GM12878 (cell line): ENCODE results near the gene ALCAM.

ENCODE experiments used
- BCL11A ChIP-seq: IDR thresholded peaks from 2 replicates; pipeline ENCODE4 v1.6.1; 2011; ENCODE audit warnings: low read depth, low read length
- CHD2 ChIP-seq: IDR thresholded peaks from 2 replicates; pipeline ENCODE4 v1.6.1; 2011; ENCODE audit warnings: low read depth, low read length, improper control_type of control experiment, borderline replicate concordance
- EZH2 ChIP-seq: IDR thresholded peaks from 2 replicates; pipeline ENCODE4 v1.6.1; 2012; ENCODE audit warnings: low read depth, mild to moderate bottlenecking, control low read depth, inconsistent platforms, low read length, borderline replicate concordance; ENCODE audit not compliant: control insufficient read depth
- GABPA ChIP-seq: IDR thresholded peaks from 2 replicates; pipeline ENCODE4 v1.6.1; 2014; ENCODE audit warnings: antibody characterized with exemption, low read depth, mild to moderate bottlenecking, inconsistent platforms
- HCFC1 ChIP-seq: fragments of 150-350 bp; IDR thresholded peaks from 2 replicates; pipeline ENCODE4 v1.6.1; 2014; ENCODE audit warnings: low read length
- HDAC2 ChIP-seq: fragments of 200-600 bp; sonication (generic); IDR thresholded peaks from 2 replicates; pipeline ENCODE4 v1.6.1; 2017
- MYC ChIP-seq: IDR thresholded peaks from 2 replicates; pipeline ENCODE4 v1.6.1; 2011; ENCODE audit warnings: mild to moderate bottlenecking, low read length, moderate library complexity, inconsistent platforms; ENCODE audit not compliant: insufficient read depth, insufficient replicate concordance, insufficient read length, severe bottlenecking
- POLR2A ChIP-seq: IDR thresholded peaks from 2 replicates; pipeline ENCODE4 v1.6.1; 2011; ENCODE audit warnings: low read depth, mild to moderate bottlenecking, low read length
- POLR2AphosphoS5 ChIP-seq: IDR thresholded peaks from 2 replicates; pipeline ENCODE4 v1.6.1; 2011; ENCODE audit warnings: mild to moderate bottlenecking, low read length, inconsistent platforms
- RCOR1 ChIP-seq: conservative IDR thresholded peaks from 2 replicates; pipeline ENCODE4 v1.6.1; 2012; ENCODE audit warnings: low read depth, low read length, improper control_type of control experiment
- SP1 ChIP-seq: IDR thresholded peaks from one replicate; pipeline ENCODE4 v1.6.1; 2011; ENCODE audit warnings: low read depth, low read length
- SREBF1 ChIP-seq: IDR thresholded peaks from 2 replicates; pipeline ENCODE4 v1.6.1; 2012; ENCODE audit warnings: mild to moderate bottlenecking, low read length
- TF ChIP-seq, protein P1 (sequence below), 3 experiments: IDR thresholded peaks in 2 of 3; conservative IDR thresholded peaks in 1 of 3; 2 replicates each; pipeline ENCODE4 v1.5.1; 2011; ENCODE audit warnings: low read depth in 3 of 3, low read length in 3 of 3, mild to moderate bottlenecking in 3 of 3, control low read depth in 2 of 3, moderate library complexity in 2 of 3, inconsistent platforms in 1 of 3, mixed read lengths in 1 of 3; ENCODE audit not compliant: control insufficient read depth in 2 of 3, insufficient read depth in 1 of 3; ENCODE audit errors: extremely low read depth in 1 of 3
- TF ChIP-seq, protein P2 (sequence below): IDR thresholded peaks from 2 replicates; pipeline ENCODE4 v1.6.1; 2012; ENCODE audit warnings: mild to moderate bottlenecking, low read depth, low read length

DNA sequence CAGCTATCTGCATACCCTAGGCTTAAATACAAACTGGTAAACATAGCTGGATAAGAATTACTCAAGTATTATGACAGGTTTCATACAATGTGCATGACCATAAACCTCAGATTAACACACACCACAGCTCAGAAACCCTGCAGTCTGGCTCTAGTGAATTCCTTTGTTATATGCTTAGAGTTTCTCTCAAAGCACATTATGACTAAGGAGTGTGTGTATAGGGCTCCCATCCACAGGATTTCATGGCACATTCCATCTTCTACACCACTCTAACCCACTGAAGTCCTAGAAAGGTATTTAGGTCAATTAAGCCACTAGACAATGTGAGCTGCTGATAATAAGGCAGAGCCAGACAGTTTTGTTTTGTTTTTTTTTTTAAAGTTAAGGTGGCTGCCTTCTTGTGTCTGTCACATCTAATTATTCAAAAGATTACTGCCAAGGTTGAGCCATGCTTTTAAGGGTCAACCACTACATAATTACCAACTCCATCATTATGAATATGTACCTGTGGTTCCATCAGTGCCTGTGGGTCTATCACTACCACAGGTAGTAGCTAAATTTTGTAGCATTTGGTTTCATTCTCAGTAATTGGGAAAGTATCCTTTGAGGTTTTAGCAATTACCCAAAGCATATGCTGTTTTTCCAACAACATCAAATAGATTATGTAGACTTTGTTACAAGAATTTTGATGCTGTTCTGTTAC lies 107.0 kb downstream of the ALCAM start:
- TF ChIP-seq RCOR1 = no peak
- TF ChIP-seq POLR2A = no peak
- no peak for TF ChIP-seq GABPA
- peak; percentile 65; the same call in 1 of the 2 replicates for TF ChIP-seq BCL11A
- no peak for TF ChIP-seq CHD2
- TF ChIP-seq, protein P1, sequence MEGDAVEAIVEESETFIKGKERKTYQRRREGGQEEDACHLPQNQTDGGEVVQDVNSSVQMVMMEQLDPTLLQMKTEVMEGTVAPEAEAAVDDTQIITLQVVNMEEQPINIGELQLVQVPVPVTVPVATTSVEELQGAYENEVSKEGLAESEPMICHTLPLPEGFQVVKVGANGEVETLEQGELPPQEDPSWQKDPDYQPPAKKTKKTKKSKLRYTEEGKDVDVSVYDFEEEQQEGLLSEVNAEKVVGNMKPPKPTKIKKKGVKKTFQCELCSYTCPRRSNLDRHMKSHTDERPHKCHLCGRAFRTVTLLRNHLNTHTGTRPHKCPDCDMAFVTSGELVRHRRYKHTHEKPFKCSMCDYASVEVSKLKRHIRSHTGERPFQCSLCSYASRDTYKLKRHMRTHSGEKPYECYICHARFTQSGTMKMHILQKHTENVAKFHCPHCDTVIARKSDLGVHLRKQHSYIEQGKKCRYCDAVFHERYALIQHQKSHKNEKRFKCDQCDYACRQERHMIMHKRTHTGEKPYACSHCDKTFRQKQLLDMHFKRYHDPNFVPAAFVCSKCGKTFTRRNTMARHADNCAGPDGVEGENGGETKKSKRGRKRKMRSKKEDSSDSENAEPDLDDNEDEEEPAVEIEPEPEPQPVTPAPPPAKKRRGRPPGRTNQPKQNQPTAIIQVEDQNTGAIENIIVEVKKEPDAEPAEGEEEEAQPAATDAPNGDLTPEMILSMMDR (IDR thresholded peaks at IDR 0.05 in 2 of 3, conservative IDR thresholded peaks at IDR 0.05 in 1 of 3; ENCODE audit: control insufficient read depth in 2 of 3, extremely low read depth in 1 of 3, insufficient read depth in 1 of 3, low read depth in 3 of 3, low read length in 3 of 3) = no peak
- TF ChIP-seq SREBF1 = no peak
- TF ChIP-seq, protein P2, sequence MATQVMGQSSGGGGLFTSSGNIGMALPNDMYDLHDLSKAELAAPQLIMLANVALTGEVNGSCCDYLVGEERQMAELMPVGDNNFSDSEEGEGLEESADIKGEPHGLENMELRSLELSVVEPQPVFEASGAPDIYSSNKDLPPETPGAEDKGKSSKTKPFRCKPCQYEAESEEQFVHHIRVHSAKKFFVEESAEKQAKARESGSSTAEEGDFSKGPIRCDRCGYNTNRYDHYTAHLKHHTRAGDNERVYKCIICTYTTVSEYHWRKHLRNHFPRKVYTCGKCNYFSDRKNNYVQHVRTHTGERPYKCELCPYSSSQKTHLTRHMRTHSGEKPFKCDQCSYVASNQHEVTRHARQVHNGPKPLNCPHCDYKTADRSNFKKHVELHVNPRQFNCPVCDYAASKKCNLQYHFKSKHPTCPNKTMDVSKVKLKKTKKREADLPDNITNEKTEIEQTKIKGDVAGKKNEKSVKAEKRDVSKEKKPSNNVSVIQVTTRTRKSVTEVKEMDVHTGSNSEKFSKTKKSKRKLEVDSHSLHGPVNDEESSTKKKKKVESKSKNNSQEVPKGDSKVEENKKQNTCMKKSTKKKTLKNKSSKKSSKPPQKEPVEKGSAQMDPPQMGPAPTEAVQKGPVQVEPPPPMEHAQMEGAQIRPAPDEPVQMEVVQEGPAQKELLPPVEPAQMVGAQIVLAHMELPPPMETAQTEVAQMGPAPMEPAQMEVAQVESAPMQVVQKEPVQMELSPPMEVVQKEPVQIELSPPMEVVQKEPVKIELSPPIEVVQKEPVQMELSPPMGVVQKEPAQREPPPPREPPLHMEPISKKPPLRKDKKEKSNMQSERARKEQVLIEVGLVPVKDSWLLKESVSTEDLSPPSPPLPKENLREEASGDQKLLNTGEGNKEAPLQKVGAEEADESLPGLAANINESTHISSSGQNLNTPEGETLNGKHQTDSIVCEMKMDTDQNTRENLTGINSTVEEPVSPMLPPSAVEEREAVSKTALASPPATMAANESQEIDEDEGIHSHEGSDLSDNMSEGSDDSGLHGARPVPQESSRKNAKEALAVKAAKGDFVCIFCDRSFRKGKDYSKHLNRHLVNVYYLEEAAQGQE = no peak
- no peak for TF ChIP-seq POLR2AphosphoS5
- no peak for TF ChIP-seq HCFC1
- no peak for TF ChIP-seq EZH2
- no peak for TF ChIP-seq HDAC2
- TF ChIP-seq SP1 = no peak
- TF ChIP-seq MYC = no peak
